HepG2 (cell line): ENCODE measurements around the gene NME4. TPM values are rescaled to one million over a fixed set of nuclear protein-coding genes. Genes with fewer than 3 reads are reported as not detected.
A peak's percentile ranks its signal among the peaks of the same experiment; 100 is the strongest.

Experiments used
- FLYWCH1 ChIP-seq: sonication (generic); formaldehyde crosslinking; IDR thresholded peaks from 2 replicates; pipeline ENCODE4 v1.8.1; 2023; ENCODE audit warnings: mild to moderate bottlenecking, missing genetic modification reagents
- IKZF4 ChIP-seq: sonication (generic); formaldehyde crosslinking; IDR thresholded peaks from 2 replicates; pipeline ENCODE4 v1.5.1; 2020; ENCODE audit warnings: borderline replicate concordance, mild to moderate bottlenecking, low read depth, missing genetic modification reagents; ENCODE audit errors: not compliant biosample characterization
- NFIB ChIP-seq: sonication (generic); formaldehyde crosslinking; IDR thresholded peaks from 2 replicates; pipeline ENCODE4 v1.9.0; 2021; ENCODE audit warnings: missing genetic modification reagents, mild to moderate bottlenecking, borderline replicate concordance
- NONO ChIP-seq, 2 experiments: fragments of 450-650 bp in 1 of 2; sonication (generic) in 1 of 2; formaldehyde crosslinking in 1 of 2; IDR thresholded peaks in 1 of 2; conservative IDR thresholded peaks in 1 of 2; 2 replicates each; pipeline versions ENCODE4 v1.6.1 to v1.8.0; 2017 to 2022; ENCODE audit warnings: mild to moderate bottlenecking in 1 of 2, missing genetic modification reagents in 1 of 2, moderate library complexity in 1 of 2
- PHF8 ChIP-seq: sonication (generic); formaldehyde crosslinking; IDR thresholded peaks from 2 replicates; pipeline ENCODE4 v1.5.0; 2020; ENCODE audit warnings: missing genetic modification reagents
- ZNF567 ChIP-seq: sonication (generic); formaldehyde crosslinking; IDR thresholded peaks from 2 replicates; pipeline ENCODE4 v1.8.1; 2023; ENCODE audit warnings: mild to moderate bottlenecking, missing genetic modification reagents, borderline replicate concordance
- ZNF577 ChIP-seq: sonication (generic); formaldehyde crosslinking; IDR thresholded peaks from 2 replicates; pipeline ENCODE4 v1.4.0; 2020; ENCODE audit warnings: mild to moderate bottlenecking, low read depth, missing genetic modification reagents, borderline replicate concordance
- ZNF768 ChIP-seq: sonication (generic); formaldehyde crosslinking; IDR thresholded peaks from 2 replicates; pipeline ENCODE4 v1.4.0; 2020; ENCODE audit warnings: missing genetic modification reagents
- polyA plus RNA-seq, 8 experiments: library from polyadenylated mRNA; depleted of rRNA in 3 of 8; stranded (reverse) in 7 of 8; unstranded in 1 of 8; fragments of >200 nt; fragmentation: Illumina TruSeq in 4 of 8; extraction: Trizol in 4 of 8; gene quantifications; 2 replicates each; pipeline versions ENCODE4 v1.2.1 to v1.2.3, GENCODE V29; 2011 to 2016; ENCODE audit warnings: low read depth in 4 of 8, missing spikeins in 1 of 8, mixed read lengths in 1 of 8; ENCODE audit not compliant: insufficient read depth in 1 of 8
- total RNA-seq, 5 experiments: library from RNA; depleted of rRNA; stranded (reverse); fragments of >200 nt; fragmentation: Illumina TruSeq; extraction: Trizol; gene quantifications; 2 replicates each; pipeline ENCODE4 v1.2.3, GENCODE V29; 2016; ENCODE audit warnings: low read depth in 1 of 5
- TF ChIP-seq, protein P1 (sequence below): sonication (generic); formaldehyde crosslinking; IDR thresholded peaks from 2 replicates; pipeline ENCODE4 v1.4.0; 2020; ENCODE audit warnings: mild to moderate bottlenecking, missing genetic modification reagents, borderline replicate concordance
- TF ChIP-seq, protein P2 (sequence below): sonication (generic); formaldehyde crosslinking; IDR thresholded peaks from 2 replicates; pipeline ENCODE4 v1.5.1; 2020; ENCODE audit warnings: missing genetic modification reagents, mild to moderate bottlenecking, borderline replicate concordance
- TF ChIP-seq, protein P3 (sequence below): sonication (generic); formaldehyde crosslinking; IDR thresholded peaks from 2 replicates; pipeline ENCODE4 v1.9.0; 2021; ENCODE audit warnings: missing genetic modification reagents, mild to moderate bottlenecking, borderline replicate concordance
- TF ChIP-seq, protein P4 (sequence below): sonication (generic); formaldehyde crosslinking; IDR thresholded peaks from 2 replicates; pipeline ENCODE4 v1.5.0; 2020; ENCODE audit warnings: missing genetic modification reagents

The NME4 gene
- total and polyA plus RNA-seq, 2 of the 13 experiments (the other 11 are each of a cell fraction or from before 2014, with no cell fraction given), result 121 to 263 TPM

DNA sequence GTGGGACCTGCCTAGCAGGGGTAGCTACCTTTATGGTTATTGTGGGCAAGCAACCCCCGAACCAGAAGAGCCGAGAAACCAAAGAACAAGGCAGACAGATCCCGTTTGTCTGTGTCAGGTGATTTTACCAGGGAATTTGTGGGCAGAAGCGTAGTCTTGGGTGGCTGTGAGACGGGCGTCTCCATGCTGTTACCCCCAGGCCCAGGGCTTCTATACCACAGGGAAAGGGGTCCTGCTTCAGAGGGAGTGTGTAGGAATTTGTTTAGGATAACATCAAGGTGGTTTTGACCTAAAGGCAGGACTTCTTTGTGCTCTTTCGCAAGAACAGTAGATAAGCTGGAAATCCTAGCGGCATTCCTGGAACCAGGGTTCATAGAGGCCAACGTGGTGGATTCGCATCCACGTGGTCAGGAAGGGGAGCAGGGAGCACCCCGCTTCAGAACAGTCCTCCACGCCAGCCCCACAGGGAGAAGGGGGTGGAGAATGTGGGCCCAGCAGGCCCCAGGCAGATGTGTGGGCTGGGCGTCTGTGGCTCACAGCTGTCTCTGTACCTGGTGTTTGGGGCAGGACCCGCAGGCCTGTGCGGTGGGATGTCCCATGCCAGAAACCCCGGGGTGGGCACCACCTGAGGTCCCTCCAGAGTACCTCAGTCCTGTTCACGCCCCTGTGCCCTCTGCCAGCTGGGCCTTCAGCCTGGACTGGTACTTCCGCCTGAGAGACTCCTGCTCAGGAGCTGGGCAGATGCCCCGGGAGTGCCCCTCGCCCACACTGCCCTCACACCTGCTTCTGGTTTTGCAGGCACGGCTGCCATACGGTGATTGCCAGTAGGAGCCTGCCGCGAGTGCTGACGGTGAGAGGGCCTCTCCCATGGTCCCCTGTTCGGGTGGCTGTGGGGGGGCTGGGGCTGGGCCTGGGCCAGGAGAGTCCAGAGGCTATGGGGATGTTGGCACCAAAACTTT lies 8.8 kb downstream of the NME4 start (continued):
- TF ChIP-seq NONO (IDR thresholded peaks at IDR 0.05), result no peak
- peak; percentile 69; the same call in 1 of the 2 replicates for TF ChIP-seq NONO (CRISPR knock-in tag; conservative IDR thresholded peaks at IDR 0.05)
- TF ChIP-seq, protein P1, sequence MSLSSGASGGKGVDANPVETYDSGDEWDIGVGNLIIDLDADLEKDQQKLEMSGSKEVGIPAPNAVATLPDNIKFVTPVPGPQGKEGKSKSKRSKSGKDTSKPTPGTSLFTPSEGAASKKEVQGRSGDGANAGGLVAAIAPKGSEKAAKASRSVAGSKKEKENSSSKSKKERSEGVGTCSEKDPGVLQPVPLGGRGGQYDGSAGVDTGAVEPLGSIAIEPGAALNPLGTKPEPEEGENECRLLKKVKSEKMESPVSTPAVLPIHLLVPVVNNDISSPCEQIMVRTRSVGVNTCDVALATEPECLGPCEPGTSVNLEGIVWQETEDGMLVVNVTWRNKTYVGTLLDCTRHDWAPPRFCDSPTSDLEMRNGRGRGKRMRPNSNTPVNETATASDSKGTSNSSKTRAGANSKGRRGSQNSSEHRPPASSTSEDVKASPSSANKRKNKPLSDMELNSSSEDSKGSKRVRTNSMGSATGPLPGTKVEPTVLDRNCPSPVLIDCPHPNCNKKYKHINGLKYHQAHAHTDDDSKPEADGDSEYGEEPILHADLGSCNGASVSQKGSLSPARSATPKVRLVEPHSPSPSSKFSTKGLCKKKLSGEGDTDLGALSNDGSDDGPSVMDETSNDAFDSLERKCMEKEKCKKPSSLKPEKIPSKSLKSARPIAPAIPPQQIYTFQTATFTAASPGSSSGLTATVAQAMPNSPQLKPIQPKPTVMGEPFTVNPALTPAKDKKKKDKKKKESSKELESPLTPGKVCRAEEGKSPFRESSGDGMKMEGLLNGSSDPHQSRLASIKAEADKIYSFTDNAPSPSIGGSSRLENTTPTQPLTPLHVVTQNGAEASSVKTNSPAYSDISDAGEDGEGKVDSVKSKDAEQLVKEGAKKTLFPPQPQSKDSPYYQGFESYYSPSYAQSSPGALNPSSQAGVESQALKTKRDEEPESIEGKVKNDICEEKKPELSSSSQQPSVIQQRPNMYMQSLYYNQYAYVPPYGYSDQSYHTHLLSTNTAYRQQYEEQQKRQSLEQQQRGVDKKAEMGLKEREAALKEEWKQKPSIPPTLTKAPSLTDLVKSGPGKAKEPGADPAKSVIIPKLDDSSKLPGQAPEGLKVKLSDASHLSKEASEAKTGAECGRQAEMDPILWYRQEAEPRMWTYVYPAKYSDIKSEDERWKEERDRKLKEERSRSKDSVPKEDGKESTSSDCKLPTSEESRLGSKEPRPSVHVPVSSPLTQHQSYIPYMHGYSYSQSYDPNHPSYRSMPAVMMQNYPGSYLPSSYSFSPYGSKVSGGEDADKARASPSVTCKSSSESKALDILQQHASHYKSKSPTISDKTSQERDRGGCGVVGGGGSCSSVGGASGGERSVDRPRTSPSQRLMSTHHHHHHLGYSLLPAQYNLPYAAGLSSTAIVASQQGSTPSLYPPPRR (CRISPR knock-in tag), result peak; percentile 82
- TF ChIP-seq, protein P2, sequence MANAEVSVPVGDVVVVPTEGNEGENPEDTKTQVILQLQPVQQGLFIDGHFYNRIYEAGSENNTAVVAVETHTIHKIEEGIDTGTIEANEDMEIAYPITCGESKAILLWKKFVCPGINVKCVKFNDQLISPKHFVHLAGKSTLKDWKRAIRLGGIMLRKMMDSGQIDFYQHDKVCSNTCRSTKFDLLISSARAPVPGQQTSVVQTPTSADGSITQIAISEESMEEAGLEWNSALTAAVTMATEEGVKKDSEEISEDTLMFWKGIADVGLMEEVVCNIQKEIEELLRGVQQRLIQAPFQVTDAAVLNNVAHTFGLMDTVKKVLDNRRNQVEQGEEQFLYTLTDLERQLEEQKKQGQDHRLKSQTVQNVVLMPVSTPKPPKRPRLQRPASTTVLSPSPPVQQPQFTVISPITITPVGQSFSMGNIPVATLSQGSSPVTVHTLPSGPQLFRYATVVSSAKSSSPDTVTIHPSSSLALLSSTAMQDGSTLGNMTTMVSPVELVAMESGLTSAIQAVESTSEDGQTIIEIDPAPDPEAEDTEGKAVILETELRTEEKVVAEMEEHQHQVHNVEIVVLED (CRISPR knock-in tag), result peak; percentile 49; the same call in 1 of the 2 replicates
- peak; percentile 88 for TF ChIP-seq ZNF567
- peak; percentile 45; the same call in 1 of the 2 replicates for TF ChIP-seq ZNF768
- TF ChIP-seq IKZF4 (CRISPR knock-in tag), result peak; percentile 12
- TF ChIP-seq ZNF577 (CRISPR knock-in tag), result no peak
- TF ChIP-seq, protein P3, sequence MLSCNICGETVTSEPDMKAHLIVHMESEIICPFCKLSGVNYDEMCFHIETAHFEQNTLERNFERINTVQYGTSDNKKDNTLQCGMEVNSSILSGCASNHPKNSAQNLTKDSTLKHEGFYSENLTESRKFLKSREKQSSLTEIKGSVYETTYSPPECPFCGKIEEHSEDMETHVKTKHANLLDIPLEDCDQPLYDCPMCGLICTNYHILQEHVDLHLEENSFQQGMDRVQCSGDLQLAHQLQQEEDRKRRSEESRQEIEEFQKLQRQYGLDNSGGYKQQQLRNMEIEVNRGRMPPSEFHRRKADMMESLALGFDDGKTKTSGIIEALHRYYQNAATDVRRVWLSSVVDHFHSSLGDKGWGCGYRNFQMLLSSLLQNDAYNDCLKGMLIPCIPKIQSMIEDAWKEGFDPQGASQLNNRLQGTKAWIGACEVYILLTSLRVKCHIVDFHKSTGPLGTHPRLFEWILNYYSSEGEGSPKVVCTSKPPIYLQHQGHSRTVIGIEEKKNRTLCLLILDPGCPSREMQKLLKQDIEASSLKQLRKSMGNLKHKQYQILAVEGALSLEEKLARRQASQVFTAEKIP, result no peak
- TF ChIP-seq, protein P4, sequence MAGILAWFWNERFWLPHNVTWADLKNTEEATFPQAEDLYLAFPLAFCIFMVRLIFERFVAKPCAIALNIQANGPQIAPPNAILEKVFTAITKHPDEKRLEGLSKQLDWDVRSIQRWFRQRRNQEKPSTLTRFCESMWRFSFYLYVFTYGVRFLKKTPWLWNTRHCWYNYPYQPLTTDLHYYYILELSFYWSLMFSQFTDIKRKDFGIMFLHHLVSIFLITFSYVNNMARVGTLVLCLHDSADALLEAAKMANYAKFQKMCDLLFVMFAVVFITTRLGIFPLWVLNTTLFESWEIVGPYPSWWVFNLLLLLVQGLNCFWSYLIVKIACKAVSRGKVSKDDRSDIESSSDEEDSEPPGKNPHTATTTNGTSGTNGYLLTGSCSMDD (CRISPR knock-in tag), result no peak
- no peak for TF ChIP-seq FLYWCH1 (CRISPR knock-in tag)
- peak; percentile 43; the same call in 1 of the 2 replicates for TF ChIP-seq PHF8 (CRISPR knock-in tag)
- TF ChIP-seq NFIB (CRISPR knock-in tag), result no peak
